Stimulated activated naive CD4-positive, alpha-beta T cell treated with Interleukin-2 at 50 U/mL for 16 hours (primary cell): ENCODE data around the gene DNHD1.

Experiments
- DNase-seq: peaks from one replicate; lab custom pipeline; 2025; lab: John Stamatoyannopoulos, UW

Gene DNHD1

GRCh38 chr11:6538456-6538855 is 41.4 kb downstream of the DNHD1 start:
- no peak for DNase-seq

GRCh38 chr11:6538945-6539344 is 41.9 kb downstream of the DNHD1 start:
- no peak for DNase-seq

- DNase-seq = no peak
Observed at GRCh38 chr11:6539748-6540268, 42.7 kb downstream of the DNHD1 start.

GRCh38 chr11:6541356-6541755 is 44.3 kb downstream of the DNHD1 start:
- no peak for DNase-seq

GRCh38 chr11:6542727-6543126 is 45.6 kb downstream of the DNHD1 start:
- no peak for DNase-seq

- no peak for DNase-seq
Observed at GRCh38 chr11:6544921-6545850, 48.1 kb downstream of the DNHD1 start.

GRCh38 chr11:6545917-6546605 is 49.0 kb downstream of the DNHD1 start:
- no peak for DNase-seq

GRCh38 chr11:6546735-6547134 is 49.7 kb downstream of the DNHD1 start:
- DNase-seq = no peak

- DNase-seq = no peak
Observed at GRCh38 chr11:6547177-6547576, 50.1 kb downstream of the DNHD1 start.

GRCh38 chr11:6548121-6548520 is 51.0 kb downstream of the DNHD1 start:
- no peak for DNase-seq

- no peak for DNase-seq
Observed at GRCh38 chr11:6548641-6549040, 51.6 kb downstream of the DNHD1 start.

- no peak for DNase-seq
Observed at GRCh38 chr11:6553634-6554033, 56.6 kb downstream of the DNHD1 start.

GRCh38 chr11:6554828-6555706 is 58.0 kb downstream of the DNHD1 start:
- no peak for DNase-seq

GRCh38 chr11:6556139-6556949 is 59.3 kb downstream of the DNHD1 start:
- DNase-seq = no peak

- no peak for DNase-seq
Observed at GRCh38 chr11:6557063-6557462, 60.0 kb downstream of the DNHD1 start.

- DNase-seq = no peak
Observed at GRCh38 chr11:6557761-6558674, 60.9 kb downstream of the DNHD1 start.

- DNase-seq = no peak
Observed at GRCh38 chr11:6559369-6559768, 62.3 kb downstream of the DNHD1 start.

- no peak for DNase-seq
Observed at GRCh38 chr11:6561288-6561687, 64.2 kb downstream of the DNHD1 start.

- DNase-seq = no peak
Observed at GRCh38 chr11:6563121-6563619, 66.1 kb downstream of the DNHD1 start.

GRCh38 chr11:6563667-6564066 is 66.6 kb downstream of the DNHD1 start:
- no peak for DNase-seq
